GM21447 (cell line): ENCODE data around the gene THAP10.
"Not testable (repeated sequence)": the region's sequence is repeated elsewhere in the genome, so short reads cannot be mapped to it uniquely, and the experiment has no call there.

Experiments
- ATAC-seq: cut with Tn5 transposase; IDR thresholded peaks from one replicate; pipeline ENCODE4 v1.9.1; 2021; ENCODE audit not compliant: unreplicated experiment

Gene THAP10

DNA sequence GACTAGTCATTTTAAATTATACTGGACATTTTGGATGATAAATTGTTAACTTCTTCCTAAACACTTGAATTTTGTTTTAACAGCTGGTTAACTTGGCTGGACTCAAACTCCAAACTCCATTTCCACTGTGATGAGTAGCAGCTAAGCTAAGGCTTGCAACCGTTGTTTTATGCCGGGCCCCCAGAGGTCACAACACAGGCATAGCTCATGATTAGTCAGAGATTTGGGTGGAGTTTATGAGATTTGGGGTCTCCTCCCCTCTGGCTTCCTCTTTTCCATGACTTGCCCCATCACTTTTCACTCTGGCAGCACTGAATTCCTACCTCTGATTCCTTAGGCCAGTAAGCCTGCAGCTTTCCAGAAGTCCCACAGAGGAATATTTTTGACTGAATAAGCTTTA lies 12.8 kb downstream of the THAP10 start:
- no peak for ATAC-seq

DNA sequence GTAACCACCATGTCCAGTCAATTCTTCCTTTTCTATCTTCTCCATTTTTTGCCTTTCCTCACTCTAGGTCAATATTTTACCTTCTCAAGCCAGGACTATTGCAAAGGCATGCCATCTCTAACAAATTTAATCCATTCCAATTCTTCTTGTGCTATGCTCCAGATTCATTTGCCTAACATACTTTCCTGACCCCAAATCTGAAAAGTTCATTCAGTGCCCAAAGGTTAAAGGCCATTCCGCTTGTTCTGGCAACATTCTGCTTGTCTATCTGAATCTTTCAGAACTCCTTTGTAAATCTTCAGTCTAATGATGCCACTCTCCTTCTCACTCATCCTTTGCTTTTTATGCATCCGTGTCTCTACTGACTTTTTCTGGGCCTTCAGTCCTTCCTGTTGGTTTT lies 15.6 kb downstream of the THAP10 start:
- ATAC-seq = no peak

DNA sequence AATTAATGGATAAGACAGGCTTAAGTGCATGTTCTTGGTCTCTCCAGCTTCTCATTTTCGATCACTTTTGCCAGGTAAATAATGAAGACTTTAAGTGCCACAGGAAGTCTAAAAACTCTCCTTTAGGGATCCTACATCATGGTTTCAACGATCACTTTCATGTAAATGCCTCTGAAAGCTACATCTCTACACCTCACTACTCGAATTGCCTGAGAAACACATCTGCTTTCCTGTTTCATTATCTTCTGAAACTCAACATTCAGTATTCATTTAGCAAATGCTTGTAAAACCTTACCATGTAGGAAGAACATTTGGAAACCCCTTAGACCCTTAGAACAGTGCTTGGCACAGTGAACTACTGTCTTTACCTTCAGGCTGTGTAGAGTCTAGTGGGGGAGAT lies 16.2 kb downstream of the THAP10 start:
- ATAC-seq = no peak

DNA sequence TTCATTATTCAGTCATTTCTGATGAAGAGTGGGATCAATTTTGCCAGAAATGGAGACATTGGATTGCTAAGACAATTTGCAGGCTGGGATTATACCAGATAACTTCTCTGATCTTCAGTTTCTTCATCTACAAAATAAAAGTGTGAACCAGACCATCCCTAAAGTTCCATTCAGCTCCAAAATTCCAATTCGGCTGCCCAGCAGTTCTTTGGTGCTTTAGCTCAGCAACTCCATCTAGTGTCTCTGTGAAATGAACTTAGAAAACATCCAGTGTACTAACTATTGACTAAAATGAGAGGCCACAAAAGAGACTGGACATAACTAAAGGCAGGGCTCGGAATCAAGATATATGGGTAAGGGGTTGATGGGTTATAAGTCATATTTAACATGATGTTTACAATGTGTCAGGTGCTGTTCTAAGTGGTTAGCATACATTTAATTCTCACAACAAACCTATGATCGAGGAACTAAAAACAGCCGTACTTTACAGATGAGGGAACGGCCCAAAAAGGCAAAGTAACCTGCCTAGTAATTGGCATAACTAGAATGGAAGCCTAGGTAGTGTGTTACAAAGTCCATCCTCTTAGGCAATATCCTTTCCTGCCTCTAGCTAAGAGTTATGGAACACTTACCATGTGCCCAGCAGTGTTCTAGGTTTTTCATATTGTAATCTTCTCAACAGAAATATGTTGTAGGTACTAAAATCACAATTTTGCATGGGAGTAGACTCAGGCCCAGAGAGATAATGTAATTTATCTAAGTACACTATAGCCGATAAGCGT lies 17.0 kb downstream of the THAP10 start:
- no peak for ATAC-seq

- ATAC-seq = no peak
These were observed 18.8 kb downstream of the THAP10 start for GRCh38 chr15:70873232-70874054.

GRCh38 chr15:70871490-70871889 lies 20.7 kb downstream of the THAP10 start:
- ATAC-seq = not testable (repeated sequence)

DNA sequence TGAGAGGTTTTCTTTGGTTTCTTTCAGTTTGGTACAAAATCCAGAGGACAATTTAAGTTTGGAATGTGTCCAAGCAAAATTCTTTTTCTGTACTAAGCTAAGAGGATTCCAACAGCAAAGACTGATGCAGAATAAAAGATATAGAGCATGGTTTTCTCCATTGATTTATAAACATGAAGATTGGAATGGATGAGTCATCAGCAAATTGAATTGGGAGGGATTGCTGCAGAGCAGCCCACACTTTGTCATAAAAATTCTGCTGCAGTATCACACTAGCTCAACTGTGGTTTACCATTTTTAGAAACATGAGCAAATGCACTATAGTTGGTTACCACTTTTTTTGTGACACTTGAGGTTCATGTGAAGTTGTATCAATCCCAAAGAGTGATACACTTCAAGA lies 22.2 kb downstream of the THAP10 start:
- ATAC-seq = no peak

DNA sequence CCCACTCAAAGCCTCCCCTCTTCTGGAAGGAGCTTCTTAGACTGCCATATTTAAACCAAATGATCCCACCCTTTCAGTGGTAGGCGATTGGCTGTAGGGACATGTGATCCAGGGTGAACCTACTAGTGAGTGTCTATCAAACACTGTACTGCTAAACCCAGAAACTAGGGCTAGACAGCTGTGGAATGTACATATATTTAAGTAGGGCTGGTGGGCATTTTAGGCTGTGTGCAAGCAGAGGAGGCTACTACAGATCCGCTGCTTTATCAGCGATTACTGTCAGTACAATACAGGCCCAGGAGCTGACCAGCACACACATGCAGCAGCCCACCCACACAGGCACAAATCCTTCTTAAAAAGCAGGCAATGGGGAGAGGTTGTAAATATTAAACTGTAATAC lies 22.9 kb downstream of the THAP10 start:
- no peak for ATAC-seq

GRCh38 chr15:70867911-70868467 lies 24.2 kb downstream of the THAP10 start:
- no peak for ATAC-seq

- ATAC-seq = no peak
These were observed 25.1 kb downstream of the THAP10 start for GRCh38 chr15:70866982-70867641.

DNA sequence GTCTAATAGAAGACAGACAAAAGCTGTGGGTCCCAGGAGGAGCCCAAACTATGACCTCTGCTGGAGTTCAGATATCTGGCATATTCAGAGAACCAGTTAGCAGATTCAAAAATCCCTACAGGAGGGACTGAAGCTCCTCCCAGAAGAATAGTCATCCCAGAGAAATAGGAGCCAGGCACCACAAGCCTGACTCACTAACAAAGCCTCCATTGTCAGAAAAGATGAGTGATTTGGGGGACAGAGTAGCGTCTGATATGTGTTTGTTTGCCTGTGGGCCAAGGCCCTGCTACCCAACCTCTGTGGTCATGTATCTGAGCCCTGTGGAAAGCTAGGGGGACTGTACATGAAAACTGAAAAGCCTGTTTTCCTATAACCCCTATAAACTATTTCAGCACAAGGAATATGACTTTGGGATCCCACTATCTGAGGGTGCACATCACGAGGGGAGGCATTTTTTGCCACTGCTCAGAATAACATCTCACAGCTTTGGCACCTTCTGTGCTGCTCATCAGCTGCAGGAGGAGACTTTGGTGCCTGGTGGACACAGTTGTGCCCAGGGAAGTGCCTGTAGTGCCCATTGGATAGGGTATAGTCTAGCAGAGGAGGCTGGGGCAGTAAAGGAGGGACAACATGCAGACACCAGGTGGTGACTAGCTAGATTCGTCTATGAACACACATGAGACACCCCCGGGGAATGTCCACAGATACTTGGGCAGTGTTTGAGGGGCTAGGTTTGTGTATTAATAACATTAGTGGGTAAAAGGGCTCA lies 28.6 kb downstream of the THAP10 start:
- no peak for ATAC-seq

DNA sequence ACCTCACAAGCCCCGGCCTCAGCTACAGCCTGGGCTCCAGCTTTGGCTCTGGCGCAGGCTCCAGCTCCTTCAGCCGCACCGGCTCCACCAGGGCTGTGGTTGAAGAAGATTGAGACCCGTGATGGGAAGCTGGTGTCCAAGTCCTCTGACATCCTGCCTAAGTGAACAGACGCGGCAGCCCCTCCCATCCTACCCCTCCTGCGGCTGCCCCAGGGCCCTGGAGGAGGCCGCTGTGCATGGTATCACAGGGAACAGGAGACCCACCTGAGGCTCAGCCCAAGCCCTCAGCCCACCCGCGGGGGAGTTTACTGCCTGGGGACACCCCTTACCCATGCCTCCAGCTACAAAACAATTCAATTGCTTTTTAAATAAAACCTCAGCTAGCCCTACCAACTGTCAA lies 32.2 kb downstream of the THAP10 start:
- ATAC-seq = no peak

GRCh38 chr15:70859322-70859908 lies 32.8 kb downstream of the THAP10 start:
- ATAC-seq = no peak

- ATAC-seq = not testable (repeated sequence)
These were observed 33.5 kb downstream of the THAP10 start for GRCh38 chr15:70858614-70859321.

- ATAC-seq = no peak
These were observed 34.5 kb downstream of the THAP10 start for GRCh38 chr15:70857562-70858285.

DNA sequence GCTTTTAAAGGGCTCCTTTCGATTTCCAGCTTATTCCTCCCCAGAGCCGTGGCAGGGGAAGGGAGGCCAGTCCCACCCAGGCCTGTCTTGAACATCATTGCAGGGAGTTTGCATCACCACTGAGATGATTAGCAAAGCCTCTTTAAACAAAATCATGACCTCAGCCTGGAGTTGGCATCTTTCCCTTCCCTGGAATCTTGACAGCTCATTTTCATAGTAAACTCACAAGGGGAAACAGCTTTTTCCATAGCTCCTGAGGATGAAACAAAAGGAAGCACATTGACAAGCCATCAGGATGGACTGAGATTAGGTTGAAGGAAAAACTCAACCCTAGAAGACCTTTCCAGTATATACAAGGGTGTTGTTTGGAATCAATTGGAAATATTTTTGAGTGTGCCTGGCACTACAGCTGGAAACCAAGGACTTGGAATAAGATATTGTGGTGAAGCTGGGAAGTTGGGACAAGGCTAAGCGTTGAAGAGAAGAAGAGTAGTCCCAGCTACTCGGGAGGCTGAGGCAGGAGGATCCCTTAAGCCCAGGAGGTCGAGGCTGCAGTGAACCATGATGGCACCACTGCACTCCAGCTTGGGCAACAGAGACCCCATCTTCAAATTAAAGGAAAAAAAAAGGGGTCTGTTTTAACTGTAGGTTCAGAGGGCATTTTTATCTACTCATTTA lies 35.2 kb downstream of the THAP10 start:
- no peak for ATAC-seq

GRCh38 chr15:70856177-70856883 lies 35.9 kb downstream of the THAP10 start:
- no peak for ATAC-seq

GRCh38 chr15:70855764-70856163 lies 36.5 kb downstream of the THAP10 start:
- no peak for ATAC-seq
